Activated B cell treated with CpG ODN at 0.5 μM for 24 hours (primary cell): ENCODE data around the gene ENOX1. TPM values are rescaled to one million over a fixed set of nuclear protein-coding genes. Genes with fewer than 3 reads are reported as not detected.

Experiments used
- ATAC-seq: fragments of 200-7000 bp; cut with Tn5 transposase; one replicate; pipeline ENCODE4 v1.10.0; 2021; ENCODE audit warnings: low read depth, mild to moderate bottlenecking, moderate library complexity
- CTCF ChIA-PET: fragments of 350-600 bp; sonication (Branson Sonifier 250); formaldehyde crosslinking; loops from one replicate; lab custom pipeline; 2021; ENCODE audit warnings: antibody characterized with exemption; lab: Charles Lee
- POLR2A ChIA-PET: fragments of 350-600 bp; sonication (Branson Sonifier 250); formaldehyde crosslinking; loops from one replicate; lab custom pipeline; 2021; ENCODE audit warnings: antibody characterized with exemption; lab: Charles Lee
- DNase-seq: peaks from one replicate; pipeline ENCODE4 v3.0.0; 2022
- H3K27ac Mint-ChIP-seq: one replicate; pipeline ENCODE4 v1.8.0; 2020; ENCODE audit warnings: mixed read lengths
- H3K27me3 Mint-ChIP-seq: one replicate; pipeline ENCODE4 v1.8.0; 2021; ENCODE audit warnings: mixed read lengths
- H3K36me3 Mint-ChIP-seq: one replicate; pipeline ENCODE4 v1.8.0; 2021; ENCODE audit warnings: low read depth, mixed read lengths
- H3K4me1 Mint-ChIP-seq: one replicate; pipeline ENCODE4 v1.8.0; 2021; ENCODE audit warnings: mixed read lengths
- H3K4me3 Mint-ChIP-seq: one replicate; pipeline ENCODE4 v1.8.0; 2020; ENCODE audit warnings: mild to moderate bottlenecking, mixed read lengths
- H3K9me3 Mint-ChIP-seq: one replicate; pipeline ENCODE4 v1.8.0; 2020; ENCODE audit warnings: mixed read lengths
- intact Hi-C: fragments of 100-400 bp; cut with micrococcal nuclease; formaldehyde crosslinking; loops from one replicate; pipeline ENCODE4 v1.15.1; 2024
- total RNA-seq: library from RNA; stranded (reverse); gene quantifications from 2 replicates; pipeline ENCODE4 v1.2.3, GENCODE V29; 2022
- TF ChIP-seq, protein P1 (sequence below): fragments of 200-600 bp; IDR thresholded peaks from one replicate; pipeline ENCODE4 v1.8.0; 2022; ENCODE audit warnings: antibody characterized with exemption, mild to moderate bottlenecking

The ENOX1 gene
- total RNA-seq, 1 donor from 2014 or later = not detected

DNA sequence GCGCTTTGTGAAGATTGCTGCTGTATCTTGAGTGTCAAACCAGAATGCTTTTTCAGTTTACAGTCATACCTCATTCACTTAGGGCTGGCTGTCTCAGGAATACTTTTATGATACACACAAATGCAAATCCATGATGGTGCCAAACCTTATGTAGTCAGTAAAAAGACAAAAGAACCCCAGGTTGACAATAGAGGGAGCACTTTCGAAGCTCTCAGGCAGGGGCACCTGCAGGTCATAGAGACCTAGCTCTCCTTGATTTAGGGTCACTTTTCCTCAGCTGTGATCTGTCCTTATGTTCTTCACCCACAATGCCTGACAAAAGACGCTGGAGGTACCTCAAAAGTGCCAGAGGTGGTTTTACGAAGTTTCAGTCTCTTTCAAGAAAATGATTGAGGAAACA lies 591.2 kb downstream of the ENOX1 start:
- ATAC-seq (no peak), DNase-seq (no peak)
- Mint-ChIP-seq H3K27me3 (peaks cover 23% of the 10 kb centered on the region), H3K36me3 (no peaks in the 10 kb centered on the region), H3K4me1 (no peaks in the 10 kb centered on the region), H3K9me3 (no peaks in the 10 kb centered on the region), H3K27ac (no peak overlapping the region), H3K4me3 (no peak overlapping the region)
- POLR2A ChIA-PET = no interaction called here
- TF ChIP-seq, protein P1, sequence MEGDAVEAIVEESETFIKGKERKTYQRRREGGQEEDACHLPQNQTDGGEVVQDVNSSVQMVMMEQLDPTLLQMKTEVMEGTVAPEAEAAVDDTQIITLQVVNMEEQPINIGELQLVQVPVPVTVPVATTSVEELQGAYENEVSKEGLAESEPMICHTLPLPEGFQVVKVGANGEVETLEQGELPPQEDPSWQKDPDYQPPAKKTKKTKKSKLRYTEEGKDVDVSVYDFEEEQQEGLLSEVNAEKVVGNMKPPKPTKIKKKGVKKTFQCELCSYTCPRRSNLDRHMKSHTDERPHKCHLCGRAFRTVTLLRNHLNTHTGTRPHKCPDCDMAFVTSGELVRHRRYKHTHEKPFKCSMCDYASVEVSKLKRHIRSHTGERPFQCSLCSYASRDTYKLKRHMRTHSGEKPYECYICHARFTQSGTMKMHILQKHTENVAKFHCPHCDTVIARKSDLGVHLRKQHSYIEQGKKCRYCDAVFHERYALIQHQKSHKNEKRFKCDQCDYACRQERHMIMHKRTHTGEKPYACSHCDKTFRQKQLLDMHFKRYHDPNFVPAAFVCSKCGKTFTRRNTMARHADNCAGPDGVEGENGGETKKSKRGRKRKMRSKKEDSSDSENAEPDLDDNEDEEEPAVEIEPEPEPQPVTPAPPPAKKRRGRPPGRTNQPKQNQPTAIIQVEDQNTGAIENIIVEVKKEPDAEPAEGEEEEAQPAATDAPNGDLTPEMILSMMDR = no peak
- intact Hi-C loops = no loop called here
- CTCF ChIA-PET = no interaction called here

DNA sequence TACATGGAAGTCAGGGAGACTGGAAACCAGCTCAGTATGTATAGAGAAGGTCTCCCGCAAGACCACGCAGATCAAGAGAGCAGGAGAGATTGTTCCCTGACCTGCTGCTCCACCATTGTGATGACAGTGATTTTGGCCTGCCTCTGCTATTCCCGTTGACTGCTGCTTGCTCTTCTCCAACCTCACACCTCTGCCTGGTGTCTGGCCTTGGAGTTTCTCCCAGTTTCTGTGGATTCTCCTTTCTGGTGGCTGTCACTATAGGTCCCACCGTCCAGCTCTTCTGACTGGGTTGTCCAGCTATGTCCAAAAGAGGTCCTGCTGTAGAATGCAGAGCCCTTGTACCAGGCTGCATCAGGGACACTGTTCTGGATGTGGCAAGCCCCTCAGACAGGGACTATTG lies 591.7 kb downstream of the ENOX1 start:
- no peak overlapping the region for H3K4me3 Mint-ChIP-seq
- POLR2A ChIA-PET = no interaction called here

DNA sequence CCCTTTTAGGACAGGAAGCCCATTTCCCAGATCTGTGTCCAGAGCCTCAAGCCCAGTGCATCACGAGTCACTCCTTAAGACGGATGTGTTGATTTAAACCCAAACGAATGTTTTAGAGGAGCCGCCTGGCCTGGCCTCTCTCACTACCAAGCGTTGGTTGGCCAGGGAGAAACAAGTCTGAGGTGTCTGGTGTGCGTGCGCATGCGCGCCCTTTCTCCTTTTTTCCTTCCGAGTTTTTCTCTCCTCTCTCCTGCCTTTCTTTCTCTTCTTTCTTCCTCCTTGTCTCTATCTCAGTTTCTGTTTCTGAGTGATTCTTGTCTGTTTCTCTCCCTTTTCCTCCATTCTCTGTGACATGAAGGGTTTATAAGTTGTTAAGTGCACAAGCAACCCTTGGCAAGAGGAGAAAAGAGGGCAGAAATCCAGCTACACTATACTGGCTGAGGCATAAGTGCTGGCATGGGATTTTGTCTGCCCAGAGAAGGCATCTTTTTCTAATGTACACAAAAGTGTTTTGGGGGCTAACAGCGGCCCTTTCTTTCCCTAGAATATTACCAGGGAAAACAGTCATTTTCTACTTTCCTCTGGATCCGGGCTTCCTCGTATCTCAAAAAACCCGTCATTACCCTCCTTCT lies 592.9 kb downstream of the ENOX1 start:
- Mint-ChIP-seq H3K27me3 (peaks cover 16% of the 10 kb centered on the region), H3K9me3 (no peaks in the 10 kb centered on the region), H3K36me3 (no peaks in the 10 kb centered on the region), H3K4me1 (no peaks in the 10 kb centered on the region), H3K4me3 (no peak overlapping the region), H3K27ac (no peak overlapping the region)
- no peak for DNase-seq
- TF ChIP-seq, protein P1 = no peak
- CTCF ChIA-PET = no interaction called here
- POLR2A ChIA-PET = no interaction called here
- no peak for ATAC-seq
- intact Hi-C loops = no loop called here

More for the DNA sequence above, 591.7 kb downstream of the ENOX1 start:
- DNase-seq (no peak), ATAC-seq (no peak)
- Mint-ChIP-seq H3K9me3 (no peaks in the 10 kb centered on the region), H3K27me3 (peaks cover 22% of the 10 kb centered on the region), H3K4me1 (no peaks in the 10 kb centered on the region), H3K27ac (no peak overlapping the region), H3K36me3 (no peaks in the 10 kb centered on the region)
- TF ChIP-seq, protein P1 = no peak
- intact Hi-C loops = no loop called here
- CTCF ChIA-PET = no interaction called here

DNA sequence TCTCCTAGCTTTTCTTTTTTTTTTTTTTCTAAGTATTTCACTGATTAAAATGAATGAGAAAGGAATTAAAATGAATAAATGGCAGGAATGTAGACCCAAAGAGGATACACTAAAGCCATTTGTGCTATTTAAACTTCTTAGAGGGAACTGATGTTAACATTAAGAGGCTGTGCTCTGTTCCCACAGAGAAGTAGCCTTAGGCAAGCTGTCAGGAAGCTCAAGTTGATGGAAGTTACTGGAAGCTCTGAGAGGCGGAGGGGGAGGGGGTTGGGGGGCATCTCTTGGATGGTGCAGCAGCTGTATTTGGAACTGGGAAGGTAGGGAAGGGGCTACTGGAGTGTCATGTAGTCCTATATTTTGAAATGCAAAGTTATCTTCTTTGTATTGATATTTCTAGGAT lies 595.2 kb downstream of the ENOX1 start:
- H3K27me3 Mint-ChIP-seq = peaks cover 13% of the 10 kb centered on the region
- H3K4me1 Mint-ChIP-seq = no peaks in the 10 kb centered on the region
- TF ChIP-seq, protein P1 = no peak
- ATAC-seq (no peak), DNase-seq (no peak)
- H3K36me3 Mint-ChIP-seq = no peaks in the 10 kb centered on the region
- intact Hi-C loops = no loop called here
- no peak overlapping the region for H3K27ac Mint-ChIP-seq
- H3K9me3 Mint-ChIP-seq = no peaks in the 10 kb centered on the region
- no peak overlapping the region for H3K4me3 Mint-ChIP-seq
- CTCF ChIA-PET = no interaction called here
- POLR2A ChIA-PET = no interaction called here

DNA sequence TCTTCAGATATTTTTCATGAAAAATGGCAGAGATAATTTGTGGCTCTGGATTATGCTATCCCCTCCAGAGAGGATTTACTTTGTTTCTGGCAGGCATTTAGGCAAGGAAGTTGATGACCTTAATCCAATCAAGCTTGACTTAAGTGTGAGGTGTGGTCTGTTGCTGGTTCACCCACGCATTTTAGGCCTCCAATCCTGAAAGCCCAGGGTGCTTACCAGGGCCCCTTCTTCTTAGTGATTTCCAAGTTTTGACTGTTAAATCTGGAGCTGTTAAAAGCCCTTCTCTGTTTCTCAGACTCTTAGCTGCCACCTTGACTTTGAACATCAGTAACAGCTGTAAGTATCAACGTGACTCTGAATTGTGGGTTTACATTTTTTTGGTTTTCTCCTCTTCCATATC lies 601.5 kb downstream of the ENOX1 start:
- no peaks in the 10 kb centered on the region for H3K27me3 Mint-ChIP-seq
- no peak overlapping the region for H3K4me3 Mint-ChIP-seq
- no peaks in the 10 kb centered on the region for H3K4me1 Mint-ChIP-seq
- no peaks in the 10 kb centered on the region for H3K36me3 Mint-ChIP-seq
- ATAC-seq = no peak
- TF ChIP-seq, protein P1 = no peak
- ChIA-PET CTCF (interaction anchor here (1.6 kb wide), 1 partner anchor 214 kb away, joined by 3 read pairs; no protein-coding TSS in a partner anchor), POLR2A (no interaction called here)
- no peak for DNase-seq
- intact Hi-C loops = no loop called here
- no peak overlapping the region for H3K27ac Mint-ChIP-seq
- no peaks in the 10 kb centered on the region for H3K9me3 Mint-ChIP-seq
